HL-60 (cell line): ENCODE results near the gene CAMTA1.

Experiments used
- DNase-seq, 2 experiments: peaks; one replicate each; pipeline ENCODE4 v3.0.0-alpha.2; 2010 to 2020; ENCODE audit warnings: low read depth in 1 of 2, low spot score in 1 of 2
- H3K27ac ChIP-seq: fragments of 250-450 bp; sonication (Bioruptor Pico); replicated peaks from 2 replicates; pipeline ENCODE4 v1.5.1; 2020; ENCODE audit warnings: mild to moderate bottlenecking, moderate library complexity
- H3K27me3 ChIP-seq: fragments of 250-450 bp; sonication (Bioruptor Pico); 2 replicates; pipeline ENCODE4 v1.5.1; 2021; ENCODE audit warnings: mild to moderate bottlenecking, moderate library complexity; ENCODE audit not compliant: insufficient read depth, poor library complexity, severe bottlenecking
- H3K4me3 ChIP-seq: replicated peaks from 2 replicates; pipeline ENCODE4 v1.5.1; 2011; ENCODE audit warnings: mild to moderate bottlenecking, control low read depth, low read length; ENCODE audit not compliant: insufficient read depth
- CTCF ChIP-seq: IDR thresholded peaks from one replicate; pipeline ENCODE4 v1.5.1; 2011; ENCODE audit warnings: low read length, control low read depth, inconsistent platforms; ENCODE audit not compliant: insufficient read depth
- GABPA ChIP-seq: IDR thresholded peaks from 2 replicates; pipeline ENCODE4 v1.6.1; 2012; ENCODE audit warnings: low read depth
- POLR2AphosphoS5 ChIP-seq: IDR thresholded peaks from 2 replicates; pipeline ENCODE4 v1.6.1; 2012; ENCODE audit warnings: low read depth
- REST ChIP-seq: IDR thresholded peaks from 2 replicates; pipeline ENCODE4 v1.6.1; 2012; ENCODE audit warnings: low read depth; ENCODE audit not compliant: insufficient replicate concordance
- SPI1 ChIP-seq: IDR thresholded peaks from 2 replicates; pipeline ENCODE4 v1.6.1; 2012; ENCODE audit warnings: low read depth, mild to moderate bottlenecking, borderline replicate concordance

CAMTA1 gene

GRCh38 chr1:7389906-7390603, 604.8 kb downstream of the CAMTA1 start:
- Histone ChIP-seq H3K4me3 (no peak overlapping the region), H3K27ac (no peak overlapping the region)

DNA sequence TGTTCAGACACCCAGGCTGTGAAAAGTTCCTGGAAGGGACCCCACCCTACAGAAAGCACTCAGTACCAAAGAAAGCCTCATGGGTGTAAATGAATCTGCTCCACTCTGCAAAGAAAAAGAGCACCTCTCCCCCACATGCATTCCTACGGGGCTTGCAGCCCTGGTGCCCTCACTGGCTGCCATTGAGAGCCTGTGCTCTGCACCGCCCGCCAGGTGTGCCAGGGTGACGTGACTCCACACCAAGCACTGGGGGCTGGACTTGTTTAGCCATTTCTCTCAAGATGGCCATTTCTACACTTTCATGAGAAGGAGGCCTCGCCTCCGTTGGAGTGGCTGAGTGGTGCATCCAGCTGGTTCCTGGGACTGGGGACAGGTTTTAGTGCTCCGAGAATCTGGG, 605.3 kb downstream of the CAMTA1 start:
- Histone ChIP-seq H3K4me3 (no peak overlapping the region), H3K27ac (no peak overlapping the region), H3K27me3 (no peaks in the 10 kb centered on the region)
- no peak for DNase-seq
- no peak for TF ChIP-seq CTCF
- no peak for TF ChIP-seq SPI1
- TF ChIP-seq REST: no peak
- no peak for TF ChIP-seq GABPA
- no peak for TF ChIP-seq POLR2AphosphoS5

More at GRCh38 chr1:7389906-7390603, 604.8 kb downstream of the CAMTA1 start:
- TF ChIP-seq GABPA (no peak), CTCF (no peak), POLR2AphosphoS5 (no peak), SPI1 (no peak), REST (no peak)
- H3K27me3 ChIP-seq: no peaks in the 10 kb centered on the region
- DNase-seq: no peak

GRCh38 chr1:7393136-7393535, 607.9 kb downstream of the CAMTA1 start:
- no peak for DNase-seq
- H3K27ac ChIP-seq: no peak overlapping the region
- H3K4me3 ChIP-seq: no peak overlapping the region
- no peak for TF ChIP-seq SPI1
- no peak for TF ChIP-seq CTCF
- no peak for TF ChIP-seq REST
- no peak for TF ChIP-seq GABPA
- TF ChIP-seq POLR2AphosphoS5: no peak
- H3K27me3 ChIP-seq: peaks cover 3% of the 10 kb centered on the region
